A549 treated with ZK216348 at 1 μM for 4 hours (cell line): Measurements from ENCODE around the gene CEP83. TPM values are rescaled to one million over a fixed set of nuclear protein-coding genes. Genes with fewer than 3 reads are reported as not detected.

Source experiments
- total RNA-seq: library from RNA; stranded (reverse); fragments of 200-300 nt; extraction: Qiagen RNA extraction; gene quantifications from 5 replicates; pipeline ENCODE4 v1.2.3, GENCODE V29; 2022; ENCODE audit warnings: low read depth

Gene CEP83, protein sequence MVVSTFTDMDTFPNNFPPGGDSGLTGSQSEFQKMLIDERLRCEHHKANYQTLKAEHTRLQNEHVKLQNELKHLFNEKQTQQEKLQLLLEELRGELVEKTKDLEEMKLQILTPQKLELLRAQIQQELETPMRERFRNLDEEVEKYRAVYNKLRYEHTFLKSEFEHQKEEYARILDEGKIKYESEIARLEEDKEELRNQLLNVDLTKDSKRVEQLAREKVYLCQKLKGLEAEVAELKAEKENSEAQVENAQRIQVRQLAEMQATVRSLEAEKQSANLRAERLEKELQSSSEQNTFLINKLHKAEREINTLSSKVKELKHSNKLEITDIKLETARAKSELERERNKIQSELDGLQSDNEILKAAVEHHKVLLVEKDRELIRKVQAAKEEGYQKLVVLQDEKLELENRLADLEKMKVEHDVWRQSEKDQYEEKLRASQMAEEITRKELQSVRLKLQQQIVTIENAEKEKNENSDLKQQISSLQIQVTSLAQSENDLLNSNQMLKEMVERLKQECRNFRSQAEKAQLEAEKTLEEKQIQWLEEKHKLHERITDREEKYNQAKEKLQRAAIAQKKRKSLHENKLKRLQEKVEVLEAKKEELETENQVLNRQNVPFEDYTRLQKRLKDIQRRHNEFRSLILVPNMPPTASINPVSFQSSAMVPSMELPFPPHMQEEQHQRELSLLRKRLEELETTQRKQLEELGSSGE
- total RNA-seq = 6.0 to 13.5 TPM (median 9.0 TPM) in 5 replicates

DNA sequence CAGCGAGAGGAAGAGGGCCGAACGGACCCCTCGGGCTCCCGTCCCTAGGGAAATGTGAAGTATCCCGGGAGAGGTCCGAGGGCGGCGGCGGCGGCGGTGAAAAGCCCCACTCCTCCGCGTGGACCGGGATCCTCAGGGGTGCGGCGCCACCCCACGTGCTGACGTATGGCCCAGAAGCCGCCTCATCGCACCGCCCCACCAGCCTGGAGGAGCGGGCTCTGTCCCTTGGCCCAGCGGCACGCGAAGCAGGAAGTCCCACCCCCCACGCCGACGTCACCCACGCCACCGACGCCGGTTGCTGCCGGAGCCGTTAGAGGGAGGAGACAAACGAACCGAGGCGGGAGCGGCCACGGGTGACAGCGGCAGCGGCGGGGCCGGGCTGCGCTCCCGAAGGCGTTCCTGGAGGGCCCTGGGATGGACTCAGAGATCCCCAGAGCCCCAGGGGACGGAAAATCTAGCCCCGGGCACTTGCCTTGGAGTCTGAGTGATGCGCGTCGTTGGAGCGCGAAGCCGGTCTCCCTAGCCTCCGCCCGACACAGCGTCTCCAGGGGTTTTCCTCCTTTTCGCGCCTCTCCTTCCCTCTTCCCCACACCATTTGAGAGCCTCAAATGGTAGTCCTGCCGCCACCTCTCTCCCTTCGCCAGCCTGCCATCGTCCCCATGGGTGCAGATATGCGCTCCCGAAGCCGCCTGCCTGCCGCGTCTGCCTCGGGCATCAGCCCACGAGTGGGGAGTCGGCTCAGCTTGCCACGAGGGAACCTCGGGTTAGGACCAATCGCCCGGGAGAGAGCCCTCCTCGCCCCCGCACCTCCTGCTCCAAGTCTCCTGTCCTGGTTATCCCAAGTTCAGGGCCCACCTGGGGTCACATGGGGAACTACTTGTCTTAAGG lies at the start of gene CEP83:
TSS of gene CEP83 (minus strand) at position 140 of the 888 bp plus-strand sequence. CDS start 47,377 bp downstream, outside the sequence.

Other genes with a start within 250 kb of the CEP83 start
- 0.83 to 1.6 TPM (median 1.4 TPM) in 5 replicates for gene TMCC3, start 190.7 kb upstream of the CEP83 start, total RNA-seq